GM21390 (cell line): ENCODE data around the gene MIPEP.

Experiments used
- ATAC-seq: cut with Tn5 transposase; IDR thresholded peaks from one replicate; pipeline ENCODE4 v1.9.1; 2021; ENCODE audit not compliant: unreplicated experiment

Gene MIPEP

DNA sequence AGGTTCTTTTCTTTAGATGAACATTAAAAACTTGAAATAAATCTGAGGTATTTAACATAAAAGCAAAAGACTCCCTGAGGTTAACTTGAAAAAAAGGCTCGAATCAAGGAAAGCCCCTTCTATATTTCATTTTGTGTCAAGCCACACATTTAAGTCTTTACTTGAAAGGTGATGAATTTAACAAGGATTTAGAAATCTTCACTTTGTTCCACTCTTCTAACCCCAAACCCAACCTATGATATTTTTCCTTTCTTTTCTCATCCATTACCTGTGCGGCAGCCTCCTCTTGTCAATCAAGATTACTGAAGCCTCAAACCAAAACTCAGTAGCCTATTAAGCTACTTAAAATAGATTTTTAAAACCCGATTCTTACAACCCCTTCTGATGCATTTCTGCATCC is 33.8 kb downstream of the MIPEP start:
- ATAC-seq = no peak

DNA sequence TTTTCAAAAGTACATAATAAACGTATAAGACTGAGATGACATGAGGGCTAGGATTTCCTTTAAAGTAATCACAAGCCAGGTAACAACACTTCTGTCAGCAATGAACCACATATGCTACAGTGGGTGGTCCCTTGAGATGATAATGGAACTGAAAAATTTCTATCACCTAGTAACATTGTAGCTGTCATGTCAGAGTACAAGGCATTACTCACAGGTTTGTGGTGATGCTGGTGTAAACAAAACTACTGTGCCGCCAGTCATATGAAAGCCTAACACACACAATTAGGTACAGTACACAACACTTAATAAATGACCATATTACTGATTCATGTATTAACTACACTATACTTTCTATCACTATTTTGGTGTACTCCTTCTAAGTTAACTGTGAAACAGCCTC is 36.8 kb downstream of the MIPEP start:
- no peak for ATAC-seq

DNA sequence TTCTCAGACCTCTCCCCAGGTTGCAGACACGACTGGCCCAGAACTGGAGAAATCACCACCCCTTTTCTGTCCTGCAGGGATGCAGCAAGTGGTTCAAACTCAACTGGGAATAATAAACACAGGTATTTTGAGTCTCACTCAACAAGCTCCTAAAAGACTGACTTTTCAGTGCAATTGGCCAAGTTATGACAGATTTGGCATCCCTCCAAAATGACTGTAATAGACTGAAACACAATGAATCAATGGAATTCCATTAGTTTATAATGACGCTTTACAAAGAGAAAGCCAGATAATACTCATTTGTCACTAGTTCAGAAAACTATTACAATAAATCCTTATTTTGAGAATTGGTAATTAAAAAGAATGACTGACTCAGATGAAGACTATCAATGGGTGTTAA is 38.1 kb downstream of the MIPEP start:
- no peak for ATAC-seq

DNA sequence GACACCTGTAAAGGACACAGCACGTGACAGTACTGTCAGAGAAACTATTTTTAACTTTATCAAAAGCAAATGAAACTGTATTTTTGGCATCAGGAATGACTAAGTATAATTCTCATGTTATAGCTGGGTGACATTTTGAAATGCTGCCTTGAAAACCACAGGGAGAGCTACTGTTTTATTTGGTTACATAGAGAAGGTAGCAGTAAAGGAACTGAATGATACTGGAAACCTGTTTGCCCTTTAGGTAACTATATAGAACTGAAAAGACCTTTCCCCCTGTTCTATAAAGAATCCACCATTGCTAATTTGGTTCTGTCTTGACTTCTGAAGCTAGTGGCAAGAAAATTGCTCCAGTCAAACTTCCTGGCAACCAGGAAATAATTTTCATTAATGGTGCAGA is 39.1 kb downstream of the MIPEP start:
- no peak for ATAC-seq

DNA sequence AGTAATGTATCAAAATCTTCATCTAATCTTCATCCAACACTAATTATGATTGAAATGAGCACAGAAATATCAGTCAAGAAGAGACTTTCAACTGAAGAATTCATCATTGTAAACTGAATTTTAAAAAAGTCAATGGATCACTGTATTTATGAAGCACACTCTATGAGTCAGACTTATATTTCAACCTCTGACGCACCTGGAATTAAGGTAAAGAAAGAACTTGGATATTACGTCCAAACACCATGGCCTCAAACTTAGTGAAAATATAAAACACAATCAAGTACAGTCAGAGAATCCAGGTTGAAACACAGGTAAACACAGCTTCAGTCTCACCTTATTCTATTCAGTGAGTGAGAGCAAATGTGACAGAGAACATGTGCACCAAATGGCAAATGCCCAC is 39.5 kb downstream of the MIPEP start:
- ATAC-seq = no peak

DNA sequence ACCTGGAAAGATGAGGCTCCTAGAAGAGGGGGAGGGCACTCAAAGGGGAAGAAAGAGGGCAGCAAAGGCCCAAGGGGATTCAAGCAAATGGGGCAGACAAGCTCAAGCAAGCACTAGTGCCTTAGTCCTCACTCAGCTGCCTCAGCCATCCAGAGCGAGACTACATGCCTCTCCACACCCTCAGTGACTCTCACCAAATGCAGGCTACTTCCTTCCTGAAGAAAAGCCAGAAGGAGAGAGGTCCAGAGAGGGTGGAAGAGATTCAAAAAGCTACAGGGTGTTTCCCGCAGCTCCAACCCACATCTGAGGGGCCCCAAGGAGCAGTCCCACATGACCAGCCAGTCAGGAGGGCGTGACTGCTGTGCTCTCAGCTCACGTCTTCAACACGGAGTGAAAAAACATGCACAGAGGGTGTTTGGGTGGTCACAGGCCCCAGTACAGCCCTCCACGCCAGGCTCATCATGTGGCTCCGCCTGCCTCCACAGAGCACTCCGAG is 40.5 kb downstream of the MIPEP start:
- ATAC-seq = no peak

DNA sequence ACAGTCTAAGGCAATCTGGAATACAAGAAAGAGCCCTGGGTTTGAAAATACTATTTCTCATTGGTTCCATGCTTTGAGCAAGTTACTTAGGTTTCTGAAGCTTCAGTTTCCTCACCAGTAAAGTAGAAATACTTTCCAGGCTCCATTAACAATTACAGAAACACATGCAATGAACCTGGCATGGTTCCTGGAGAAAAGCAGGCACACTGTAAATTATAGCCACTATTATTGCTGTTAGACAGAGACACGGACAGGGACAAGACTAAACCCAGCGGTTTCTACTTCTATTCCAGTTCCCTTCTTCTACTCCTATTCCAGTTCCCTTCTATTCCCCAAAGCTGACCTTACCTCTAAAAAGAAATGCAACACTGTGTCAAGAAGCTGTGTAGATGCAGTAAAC is 41.2 kb downstream of the MIPEP start:
- no peak for ATAC-seq

DNA sequence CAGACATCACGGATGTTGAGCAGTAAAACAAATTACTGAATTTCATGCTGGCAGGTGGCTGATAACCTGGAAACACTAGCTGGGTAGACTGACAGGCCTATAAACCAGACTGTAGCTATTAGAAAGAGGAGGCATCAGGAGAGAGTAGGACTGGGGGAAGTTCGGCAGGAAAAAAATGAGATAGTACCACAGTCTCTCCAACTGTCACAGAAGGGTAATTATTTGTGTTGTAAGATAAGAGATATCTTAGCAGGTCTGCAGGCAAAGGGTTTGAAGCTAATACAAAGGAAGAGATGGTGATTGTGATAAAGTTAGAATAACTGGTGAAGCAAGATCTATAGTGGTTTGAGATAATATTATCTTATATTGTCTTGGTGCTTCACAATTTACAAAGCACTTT is 41.7 kb downstream of the MIPEP start:
- no peak for ATAC-seq

DNA sequence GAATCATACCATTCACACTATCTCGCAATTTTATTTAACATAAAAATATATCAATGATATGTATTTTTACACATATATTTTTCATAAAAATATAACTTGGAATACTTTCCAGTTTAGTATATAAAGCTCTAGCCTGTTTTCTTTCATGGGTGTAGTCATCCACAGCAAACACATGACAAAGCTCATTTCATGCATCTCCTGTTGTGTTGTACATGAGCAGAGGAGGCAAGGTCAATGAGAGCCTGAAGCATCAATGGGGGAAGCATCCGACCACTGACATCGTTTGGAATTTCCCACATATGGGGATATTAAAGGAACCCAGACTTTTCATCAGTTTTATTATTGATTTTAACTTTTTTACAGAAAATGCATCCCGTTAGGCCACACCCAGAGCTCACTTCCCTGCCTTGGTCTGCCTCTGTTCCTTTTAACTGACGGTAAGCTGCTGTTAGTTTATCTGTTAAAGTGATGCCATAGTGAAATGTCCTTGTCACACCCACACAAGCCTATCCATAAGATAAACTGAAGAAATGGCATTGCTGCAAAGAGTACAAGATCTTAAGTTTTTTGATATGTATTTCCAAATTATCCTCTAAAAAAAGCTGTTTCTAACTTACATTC is 44.0 kb downstream of the MIPEP start:
- peak; percentile 24 for ATAC-seq

DNA sequence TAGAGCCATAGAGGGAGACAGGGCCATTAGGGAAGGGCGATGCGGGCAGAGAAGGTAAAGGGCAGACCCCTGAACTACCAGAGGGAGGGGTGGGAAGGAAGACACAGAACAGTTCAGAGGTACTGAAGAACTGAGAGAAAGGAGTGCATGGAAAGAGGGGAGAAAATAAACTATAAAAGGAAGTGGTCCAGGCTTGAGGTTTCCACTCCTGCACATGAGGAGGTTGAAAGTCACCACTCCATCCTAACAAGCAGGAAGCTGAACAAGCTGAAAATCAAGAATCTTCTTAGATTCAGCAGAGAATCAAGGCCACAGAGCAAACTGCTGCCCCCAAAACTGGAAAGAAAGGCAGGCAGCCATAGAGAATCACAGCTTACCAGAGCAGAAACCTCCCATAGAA is 45.1 kb downstream of the MIPEP start:
- no peak for ATAC-seq

DNA sequence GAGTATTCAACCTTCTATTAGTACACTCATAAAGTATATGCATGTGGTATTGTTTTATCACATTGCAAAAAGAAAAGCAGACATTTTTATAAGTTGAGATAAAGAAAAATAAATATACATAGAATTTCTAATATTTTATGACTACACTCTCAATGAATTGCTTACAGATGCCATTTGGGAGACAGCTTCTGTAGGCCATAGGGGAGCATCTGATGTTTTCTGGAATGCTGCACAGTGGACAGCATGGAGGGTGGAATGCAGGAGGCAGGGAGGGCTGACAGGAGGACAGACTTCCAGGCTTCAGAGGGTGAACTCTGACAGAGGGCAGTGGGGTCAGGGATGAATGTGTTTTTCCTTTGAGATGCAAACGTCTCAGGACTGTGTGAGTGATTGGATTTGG is 45.8 kb downstream of the MIPEP start:
- no peak for ATAC-seq

DNA sequence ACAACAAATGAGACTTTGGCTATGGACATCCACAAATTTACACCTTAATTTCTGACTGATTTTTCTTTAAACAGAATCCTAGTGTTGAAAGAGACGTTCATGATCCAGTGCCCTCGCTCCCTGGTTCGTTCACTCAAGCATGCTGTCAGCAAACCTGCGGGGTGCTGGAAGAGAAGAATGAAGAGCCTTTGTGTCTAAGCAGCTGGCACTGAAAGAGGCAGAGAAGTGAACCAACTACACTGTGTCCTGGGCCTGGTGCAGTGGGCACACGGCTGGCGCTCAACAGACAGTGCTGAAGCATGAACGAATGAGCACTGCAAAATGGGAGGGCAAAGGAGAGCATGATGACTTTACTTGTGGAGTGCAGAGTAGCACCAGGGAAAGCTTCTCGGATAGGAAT is 46.8 kb downstream of the MIPEP start:
- no peak for ATAC-seq

DNA sequence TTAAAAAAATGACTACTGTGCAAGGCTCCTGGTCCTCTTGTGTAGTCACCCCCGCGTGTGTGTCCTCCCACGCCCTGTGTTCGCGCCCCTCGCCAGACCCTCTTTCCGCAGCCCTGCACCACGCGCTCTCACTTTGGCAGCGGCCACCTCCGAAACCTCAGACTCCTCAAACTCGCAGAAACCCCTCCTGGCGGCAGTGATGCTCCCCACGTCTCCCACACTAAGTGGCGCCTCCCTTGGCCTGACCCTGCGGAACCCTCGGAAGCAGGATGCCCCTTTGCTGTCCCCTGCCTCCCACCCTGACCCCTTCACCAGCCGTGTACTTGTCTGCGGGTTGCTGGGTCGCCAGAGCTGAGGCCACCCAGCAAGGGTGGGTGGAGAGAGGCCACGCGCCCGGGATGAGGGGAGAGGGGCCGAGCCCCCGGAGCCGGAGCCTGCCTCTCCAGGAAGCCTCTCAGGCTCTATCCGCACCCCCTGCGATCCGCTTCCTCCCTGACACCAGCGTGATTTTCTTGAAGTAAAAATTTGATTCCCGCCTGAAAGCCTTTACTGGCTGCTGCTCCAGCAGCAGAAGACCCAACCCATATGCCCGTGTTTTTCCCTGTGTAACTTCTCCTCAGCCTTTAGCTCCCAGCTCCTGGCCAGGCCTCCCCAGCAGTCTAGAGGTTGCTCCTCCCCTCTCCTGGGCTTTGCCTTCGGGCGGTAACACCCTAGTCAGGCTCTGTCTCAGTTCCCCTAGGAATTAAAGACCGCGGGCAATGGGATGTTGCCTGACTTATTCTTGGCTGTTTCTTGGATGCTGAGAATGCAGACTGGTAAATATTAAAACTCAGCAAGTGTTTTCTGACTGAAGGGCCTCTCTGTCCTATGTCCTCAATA is 55.2 kb downstream of the MIPEP start:
- ATAC-seq = no peak

DNA sequence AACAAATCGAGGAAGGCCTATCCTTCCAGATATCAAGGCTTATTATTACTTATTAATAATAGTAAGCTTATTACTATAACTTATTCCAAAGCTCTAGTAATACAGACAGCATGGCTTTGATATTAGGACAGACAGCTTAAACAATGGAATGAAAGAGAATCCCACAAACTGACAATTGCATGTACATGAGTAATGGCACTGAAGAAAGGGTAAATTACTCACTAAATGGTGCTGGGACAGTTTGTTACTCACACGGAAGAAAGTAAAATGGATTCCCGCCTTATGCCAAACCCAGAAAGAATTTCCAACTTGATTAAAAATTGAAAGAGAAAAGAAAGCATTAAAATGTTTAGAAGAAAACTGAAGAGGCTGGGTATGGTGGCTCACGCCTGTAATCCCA is 60.3 kb downstream of the MIPEP start:
- no peak for ATAC-seq

DNA sequence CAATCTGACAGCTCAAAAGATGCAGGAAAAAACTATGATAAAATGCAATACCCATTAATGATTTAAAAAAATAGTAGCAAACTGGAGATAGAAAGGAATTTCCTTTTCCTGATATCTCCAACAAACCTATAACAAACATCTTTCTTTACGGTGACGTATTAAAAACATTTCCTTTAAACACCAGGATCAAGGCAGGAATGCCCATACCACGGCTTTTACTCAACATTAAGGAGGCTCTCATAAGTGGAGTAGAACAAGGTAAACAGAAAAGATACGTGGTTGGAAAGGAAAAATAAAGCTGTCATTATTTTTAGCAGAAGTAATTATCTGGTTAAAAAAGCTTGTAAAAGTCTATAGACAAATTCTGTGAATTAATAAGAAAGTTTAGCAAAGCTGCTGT is 61.1 kb downstream of the MIPEP start:
- no peak for ATAC-seq

DNA sequence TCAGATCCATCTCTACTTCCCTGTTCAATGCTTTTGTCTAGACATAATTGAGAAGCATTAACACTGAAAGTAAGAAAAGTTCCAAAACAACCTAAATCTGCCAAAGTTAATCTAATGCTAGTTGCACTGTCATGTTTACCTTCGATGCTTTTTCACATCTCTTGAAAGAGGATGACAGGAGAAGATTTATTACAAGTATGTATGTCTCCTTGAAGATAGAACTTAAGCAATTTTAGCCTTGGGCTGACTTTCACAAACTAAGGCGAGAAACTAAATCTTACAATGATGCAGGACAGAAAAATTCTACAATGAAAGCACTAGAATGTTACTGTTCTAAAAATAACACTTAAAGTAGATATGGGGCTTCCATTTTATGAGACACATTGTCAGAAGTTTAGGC is 64.0 kb downstream of the MIPEP start:
- no peak for ATAC-seq

DNA sequence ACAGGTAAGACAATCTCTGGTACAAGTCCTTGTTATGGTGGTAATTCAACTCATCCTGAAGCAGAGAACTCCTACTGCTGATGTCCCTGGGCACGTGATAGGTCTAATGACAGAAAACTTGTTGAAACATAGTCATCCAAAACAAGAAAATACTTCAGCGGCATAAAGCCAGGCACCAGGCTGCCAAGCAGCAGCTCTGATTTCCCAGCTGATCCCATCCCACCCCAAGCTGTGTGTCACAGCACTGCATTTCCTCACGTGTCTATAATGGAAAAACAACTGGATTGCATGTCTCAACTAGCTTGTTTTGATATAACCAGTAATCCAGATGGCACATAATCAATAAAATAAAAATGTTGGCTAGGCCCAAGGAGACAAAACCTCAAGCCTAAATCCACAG is 64.8 kb downstream of the MIPEP start:
- no peak for ATAC-seq

DNA sequence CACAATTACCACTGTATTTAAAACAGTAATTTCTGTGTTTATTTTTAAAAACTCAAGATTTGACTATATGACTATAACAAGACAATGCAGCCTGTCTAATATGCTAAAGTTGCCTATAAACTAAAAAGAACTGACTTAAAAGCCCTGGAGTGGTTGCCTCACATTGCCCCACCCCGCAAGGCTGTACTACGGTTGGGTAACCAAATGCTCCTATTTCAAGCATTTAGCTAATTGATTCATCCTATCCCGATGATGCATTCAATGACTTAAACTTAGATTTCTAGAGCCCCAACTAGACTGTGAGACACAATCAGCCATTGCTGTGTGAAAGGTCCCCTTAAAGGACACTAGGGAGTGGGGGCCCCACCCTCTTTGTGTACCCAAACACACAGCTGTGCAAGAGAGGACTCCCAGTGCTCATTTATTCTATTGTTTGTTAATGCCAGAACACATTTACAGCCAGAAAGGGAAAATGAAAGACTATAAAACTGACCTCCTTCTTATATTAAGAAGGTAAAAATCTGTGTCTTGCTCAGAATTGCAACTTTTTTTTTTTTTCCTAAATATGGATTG is 66.9 kb downstream of the MIPEP start:
- ATAC-seq = no peak

DNA sequence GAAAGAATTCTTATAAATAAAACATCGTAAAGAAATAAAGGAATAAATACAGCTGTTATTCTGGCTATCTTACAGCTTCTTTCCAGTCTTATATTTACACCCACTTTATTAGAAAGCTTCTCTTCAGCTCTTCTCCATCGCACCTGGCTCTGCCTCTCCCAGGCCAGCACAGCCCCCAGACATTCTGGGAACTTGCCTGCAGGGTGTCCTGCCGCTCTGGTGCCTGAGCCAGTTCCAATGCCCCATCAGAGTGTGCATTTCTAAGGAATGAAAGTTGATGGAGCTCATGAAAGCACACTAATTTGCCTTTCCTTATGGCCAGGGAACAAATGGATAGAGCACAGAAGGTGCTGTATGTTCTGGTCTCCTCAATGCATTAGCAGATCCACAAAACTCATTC is 68.7 kb downstream of the MIPEP start:
- ATAC-seq = no peak

DNA sequence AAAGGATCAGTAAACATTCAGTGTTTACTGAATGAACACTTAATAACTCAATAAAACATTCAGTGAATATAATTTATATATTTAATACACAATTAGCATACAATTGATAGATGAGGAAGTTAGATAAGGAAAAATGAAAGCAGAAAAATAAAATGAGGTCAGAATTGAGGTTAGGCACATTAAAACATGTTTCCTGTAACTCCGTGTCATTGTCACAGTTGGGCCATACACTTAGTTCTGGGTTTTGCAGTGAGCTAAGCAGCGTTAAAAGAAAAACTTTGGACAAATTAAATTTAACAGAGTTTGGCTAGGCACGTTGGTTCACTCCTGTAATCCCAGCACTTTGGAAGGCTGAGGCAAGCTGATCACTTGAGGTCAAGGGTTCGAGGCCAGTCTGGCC is 71.4 kb downstream of the MIPEP start:
- ATAC-seq = no peak

DNA sequence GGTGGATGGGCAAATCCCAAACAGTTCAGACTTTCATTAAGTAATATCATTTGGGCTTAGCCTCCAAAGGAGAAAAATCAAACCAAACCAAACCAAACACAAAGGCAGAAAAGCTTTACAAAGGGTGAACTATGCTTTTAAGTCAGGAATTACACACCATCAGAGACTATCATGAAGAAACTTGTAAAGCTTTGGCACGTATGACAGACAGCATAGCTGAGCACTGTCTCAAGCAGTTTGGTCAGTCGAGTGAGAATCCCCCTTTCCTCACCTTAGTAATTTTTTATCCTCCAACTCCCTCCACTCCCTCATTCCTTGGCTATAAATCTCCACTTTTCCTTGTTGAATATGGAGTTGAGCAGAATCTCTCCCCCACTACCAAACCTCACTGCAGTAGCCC is 72.1 kb downstream of the MIPEP start:
- no peak for ATAC-seq

DNA sequence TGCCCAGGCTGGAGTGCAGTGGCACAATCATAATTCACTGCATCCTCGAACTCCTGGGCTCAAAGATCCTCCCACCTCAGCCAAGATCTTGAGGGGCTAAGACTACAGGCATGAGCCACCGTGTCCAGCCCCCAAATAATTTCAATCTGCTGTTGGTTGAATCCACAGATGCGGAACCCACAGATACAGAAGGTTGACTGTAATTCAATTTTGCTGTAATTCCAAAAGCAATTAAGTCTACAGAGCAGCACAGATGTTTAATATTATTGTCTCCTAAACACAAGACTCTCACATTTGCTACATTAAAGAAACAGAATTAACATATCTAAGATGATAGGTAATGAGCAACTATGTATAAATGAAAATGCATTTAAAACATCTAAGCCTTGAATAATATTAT is 75.6 kb downstream of the MIPEP start:
- ATAC-seq = no peak
